ENCODE data around the gene ANO5.

The ANO5 gene, protein sequence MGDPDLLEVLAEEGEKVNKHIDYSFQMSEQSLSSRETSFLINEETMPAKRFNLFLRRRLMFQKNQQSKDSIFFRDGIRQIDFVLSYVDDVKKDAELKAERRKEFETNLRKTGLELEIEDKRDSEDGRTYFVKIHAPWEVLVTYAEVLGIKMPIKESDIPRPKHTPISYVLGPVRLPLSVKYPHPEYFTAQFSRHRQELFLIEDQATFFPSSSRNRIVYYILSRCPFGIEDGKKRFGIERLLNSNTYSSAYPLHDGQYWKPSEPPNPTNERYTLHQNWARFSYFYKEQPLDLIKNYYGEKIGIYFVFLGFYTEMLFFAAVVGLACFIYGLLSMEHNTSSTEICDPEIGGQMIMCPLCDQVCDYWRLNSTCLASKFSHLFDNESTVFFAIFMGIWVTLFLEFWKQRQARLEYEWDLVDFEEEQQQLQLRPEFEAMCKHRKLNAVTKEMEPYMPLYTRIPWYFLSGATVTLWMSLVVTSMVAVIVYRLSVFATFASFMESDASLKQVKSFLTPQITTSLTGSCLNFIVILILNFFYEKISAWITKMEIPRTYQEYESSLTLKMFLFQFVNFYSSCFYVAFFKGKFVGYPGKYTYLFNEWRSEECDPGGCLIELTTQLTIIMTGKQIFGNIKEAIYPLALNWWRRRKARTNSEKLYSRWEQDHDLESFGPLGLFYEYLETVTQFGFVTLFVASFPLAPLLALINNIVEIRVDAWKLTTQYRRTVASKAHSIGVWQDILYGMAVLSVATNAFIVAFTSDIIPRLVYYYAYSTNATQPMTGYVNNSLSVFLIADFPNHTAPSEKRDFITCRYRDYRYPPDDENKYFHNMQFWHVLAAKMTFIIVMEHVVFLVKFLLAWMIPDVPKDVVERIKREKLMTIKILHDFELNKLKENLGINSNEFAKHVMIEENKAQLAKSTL

DNA sequence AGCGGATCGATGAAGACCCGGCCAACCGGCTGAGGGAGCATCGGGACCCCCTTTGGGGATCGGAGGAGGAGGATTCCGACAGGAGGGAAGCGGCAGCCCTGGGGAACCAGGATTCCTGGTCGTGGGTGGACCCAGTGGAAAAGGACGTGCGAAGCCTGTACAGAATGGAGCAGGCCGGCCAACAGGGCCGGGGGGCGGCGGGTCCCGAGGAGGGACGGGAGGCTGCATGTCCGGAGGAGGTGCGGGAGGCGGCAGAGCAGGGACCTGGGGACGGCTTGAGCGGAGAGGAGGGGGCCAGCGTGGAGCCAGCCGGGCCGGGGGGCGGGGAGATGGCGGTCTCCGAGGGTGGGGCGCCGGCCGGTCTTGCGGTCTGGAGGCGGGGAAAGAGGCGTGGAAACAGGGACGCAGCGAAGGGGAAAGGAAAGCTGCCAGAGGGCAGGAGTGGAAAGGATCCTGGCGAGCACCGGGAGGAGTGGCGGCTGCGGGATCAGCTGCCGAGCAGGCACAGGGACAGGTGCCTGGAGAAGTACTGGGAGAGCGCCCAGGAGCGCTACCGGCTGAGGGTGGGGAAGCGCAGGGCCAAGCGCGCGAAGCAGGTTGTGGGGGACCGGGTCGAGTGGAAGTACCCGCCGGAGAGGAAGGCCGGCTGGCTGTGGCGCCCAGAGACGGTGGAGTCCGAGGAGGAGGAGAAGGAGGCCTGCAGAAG lies at the start of gene ANO5:
TSS of gene ANO5 (plus strand) at position 444 of the 706 bp plus-strand sequence. CDS start 408 bp downstream, outside the sequence.
- DNase-seq = peak in 1 of 2 donors; percentile 4

DNA sequence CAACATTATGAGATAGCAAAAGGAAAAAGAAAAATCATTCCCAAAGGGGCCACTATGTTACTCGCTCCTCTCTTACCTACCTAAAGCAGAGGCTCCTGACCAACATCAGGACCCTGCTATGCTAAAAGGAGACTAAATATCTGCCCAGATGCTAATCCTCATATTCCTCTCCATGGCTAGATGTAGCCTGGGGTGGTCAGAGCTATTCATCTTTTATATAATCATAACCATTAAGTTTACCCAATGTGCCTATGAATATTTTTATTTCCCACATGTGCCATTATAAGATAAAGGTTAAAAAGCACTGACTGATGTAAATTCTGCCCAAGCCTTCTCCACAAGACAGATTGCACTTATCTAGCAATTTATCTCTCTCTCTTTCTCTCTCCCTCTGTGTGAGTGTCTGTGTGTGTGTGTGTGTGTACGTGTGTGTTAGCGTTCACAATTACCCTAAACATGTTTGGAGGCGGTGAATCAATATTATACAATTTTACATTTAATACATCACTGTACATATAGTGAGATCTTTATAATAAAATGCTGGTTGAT lies 41.2 kb upstream of the ANO5 start:
- DNase-seq = no peak

DNA sequence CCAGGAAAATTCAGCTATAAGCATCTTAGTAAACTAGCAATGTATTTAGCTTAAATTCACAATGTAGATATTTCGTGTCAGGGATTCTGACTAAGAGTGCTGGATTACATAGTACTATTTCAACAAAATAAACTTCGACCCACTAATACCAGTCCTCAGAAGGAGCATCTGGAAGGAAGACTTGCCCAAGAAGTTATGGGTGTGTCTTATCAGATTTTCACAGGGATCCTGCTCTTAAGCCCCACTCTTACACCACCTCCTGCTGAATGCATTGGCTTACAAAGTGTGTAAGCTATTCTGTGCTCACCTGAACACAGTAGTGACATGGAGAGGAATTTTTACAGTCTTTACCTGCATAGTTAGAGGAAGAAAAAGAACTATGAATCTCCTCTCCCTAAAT lies 35.4 kb upstream of the ANO5 start:
- DNase-seq = no peak

DNA sequence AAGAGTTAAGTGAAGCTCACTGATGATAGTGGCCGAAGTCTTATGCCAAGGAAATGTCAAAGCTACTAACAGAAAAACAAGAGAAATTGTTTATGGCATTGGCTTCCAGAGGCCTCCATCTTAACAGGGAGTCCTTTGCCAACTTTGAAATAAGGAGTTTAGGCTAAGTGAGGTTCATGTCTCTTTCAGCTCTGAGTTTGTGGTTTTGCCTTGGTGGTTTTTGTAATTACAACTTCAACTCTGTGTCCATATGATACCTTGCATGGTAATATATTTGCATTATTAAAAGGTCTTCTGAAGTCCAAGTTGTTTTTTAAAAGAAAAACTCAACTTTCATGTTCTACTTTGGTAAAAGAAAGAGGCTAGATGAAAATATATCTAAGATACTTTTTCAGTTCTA lies 31.4 kb upstream of the ANO5 start:
- DNase-seq = no peak

GRCh38 chr11:22162756-22163155 lies 30.1 kb upstream of the ANO5 start:
- no peak for DNase-seq

- peak in 1 of 2 donors; percentile 36 for DNase-seq
Observed at GRCh38 chr11:22163394-22163797, 29.5 kb upstream of the ANO5 start.

DNA sequence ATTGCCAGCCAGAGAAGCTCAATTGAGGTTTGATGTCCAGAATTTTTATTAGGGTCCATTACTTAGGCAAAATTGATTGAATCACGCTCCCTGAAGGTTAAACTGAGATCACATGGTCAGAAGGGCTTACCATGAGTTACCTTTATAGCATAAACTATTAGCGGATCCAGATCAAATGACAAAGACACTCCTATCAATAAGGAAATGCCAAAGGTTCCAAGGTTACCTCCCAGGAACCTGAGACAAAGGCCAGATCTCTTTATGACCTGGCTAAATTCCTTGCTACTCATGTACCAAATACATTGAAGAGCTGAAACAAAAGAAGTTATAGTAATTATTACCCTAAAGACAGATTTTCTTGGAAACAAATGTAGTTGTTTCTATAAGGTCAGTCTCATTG lies 27.8 kb upstream of the ANO5 start:
- no peak for DNase-seq

DNA sequence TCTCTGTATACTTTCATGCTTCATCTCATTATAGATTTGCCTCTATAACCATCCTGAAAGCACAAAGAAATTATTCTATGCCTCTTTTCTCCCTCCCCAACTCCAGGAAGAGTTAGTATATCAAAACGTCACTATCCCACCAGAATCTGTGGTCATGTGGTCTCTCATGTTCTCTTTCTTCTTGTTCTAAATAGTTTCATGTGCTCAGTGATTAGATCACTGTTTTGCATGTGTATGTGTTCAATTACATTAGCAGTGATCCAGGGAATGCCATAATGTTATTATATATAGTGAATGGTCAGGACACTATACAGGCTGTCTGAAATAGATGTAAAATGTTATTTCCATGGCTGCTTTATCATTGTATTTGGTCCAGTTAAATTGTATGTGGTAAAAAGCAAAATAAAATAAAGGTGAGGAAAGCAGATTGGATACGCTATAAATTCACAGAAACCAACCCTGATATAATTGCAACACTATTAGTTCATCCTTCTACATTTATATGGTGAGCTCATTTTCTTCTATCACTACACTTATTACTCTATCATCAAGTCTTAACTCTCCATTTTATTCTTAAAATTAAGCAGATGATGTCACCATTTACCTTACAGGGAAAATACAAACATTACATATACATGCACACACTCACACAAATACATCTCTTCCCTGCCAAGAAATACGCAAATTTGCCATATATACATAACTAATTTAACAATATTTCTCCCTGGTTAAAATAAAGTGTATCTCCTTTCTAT lies 26.9 kb upstream of the ANO5 start:
- DNase-seq = no peak

DNA sequence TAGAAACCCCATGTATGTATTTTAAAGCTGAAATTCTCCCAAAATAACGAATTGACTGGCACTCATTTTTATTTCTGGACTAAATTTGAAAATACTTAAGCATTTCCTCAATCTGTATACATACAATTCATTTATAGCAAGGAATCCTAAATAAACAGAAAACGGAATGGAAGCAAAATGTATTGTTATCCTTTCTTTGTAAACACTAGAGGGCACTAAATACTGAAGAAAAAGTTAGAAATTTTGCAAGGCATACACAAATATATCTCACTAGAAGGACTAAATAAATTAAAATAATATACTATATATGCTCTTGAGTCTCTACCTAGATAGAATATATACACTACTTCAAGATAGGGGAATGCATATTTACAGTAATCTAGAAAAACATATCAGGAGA lies 23.1 kb upstream of the ANO5 start:
- no peak for DNase-seq

- no peak for DNase-seq
Observed at GRCh38 chr11:22173532-22173931, 19.4 kb upstream of the ANO5 start.

- no peak for DNase-seq
Observed at GRCh38 chr11:22177186-22177585, 15.7 kb upstream of the ANO5 start.

DNA sequence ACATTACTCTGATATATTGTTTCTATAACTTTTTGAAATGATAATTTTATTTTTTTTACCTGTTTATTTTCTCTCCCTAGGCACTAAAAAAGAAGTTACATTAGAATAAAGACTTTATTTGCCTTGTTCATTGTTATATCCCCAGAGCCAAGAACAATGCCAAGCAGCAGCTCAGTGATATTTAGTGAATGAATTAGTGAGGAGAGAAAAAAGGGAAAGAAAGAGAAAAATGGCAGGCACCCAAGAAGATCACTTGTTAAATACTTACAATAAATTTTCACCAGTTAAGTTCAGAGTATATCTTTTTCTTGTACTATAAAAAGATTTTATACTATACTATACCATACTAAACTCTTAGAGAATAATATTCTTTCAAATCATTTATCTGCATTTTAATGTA lies 13.3 kb upstream of the ANO5 start:
- no peak for DNase-seq

DNA sequence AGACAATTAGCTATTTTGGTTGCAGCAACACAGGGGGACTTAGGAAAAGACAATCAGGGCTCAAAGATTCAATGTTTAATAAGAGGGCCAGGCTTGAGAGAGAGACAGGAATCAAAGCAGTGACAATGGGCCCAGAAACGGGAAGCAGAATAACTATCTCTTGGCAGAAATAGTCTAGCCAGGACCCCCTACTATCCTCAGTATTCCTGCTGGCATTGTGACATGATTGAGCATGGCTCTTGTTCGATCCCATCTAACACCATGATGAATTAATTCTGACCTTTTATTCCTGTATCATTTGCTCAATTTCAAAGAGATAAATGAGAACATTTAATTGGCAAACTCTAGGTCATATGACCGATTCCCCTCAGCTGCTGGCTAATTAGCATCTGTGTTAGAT lies 12.8 kb upstream of the ANO5 start:
- DNase-seq = no peak

GRCh38 chr11:22189660-22190059 lies 3.2 kb upstream of the ANO5 start:
- DNase-seq = no peak

- no peak for DNase-seq
Observed at GRCh38 chr11:22190827-22191463, 1.9 kb upstream of the ANO5 start.

GRCh38 chr11:22192289-22192641 lies 620 bp upstream of the ANO5 start:
- no peak for DNase-seq

DNA sequence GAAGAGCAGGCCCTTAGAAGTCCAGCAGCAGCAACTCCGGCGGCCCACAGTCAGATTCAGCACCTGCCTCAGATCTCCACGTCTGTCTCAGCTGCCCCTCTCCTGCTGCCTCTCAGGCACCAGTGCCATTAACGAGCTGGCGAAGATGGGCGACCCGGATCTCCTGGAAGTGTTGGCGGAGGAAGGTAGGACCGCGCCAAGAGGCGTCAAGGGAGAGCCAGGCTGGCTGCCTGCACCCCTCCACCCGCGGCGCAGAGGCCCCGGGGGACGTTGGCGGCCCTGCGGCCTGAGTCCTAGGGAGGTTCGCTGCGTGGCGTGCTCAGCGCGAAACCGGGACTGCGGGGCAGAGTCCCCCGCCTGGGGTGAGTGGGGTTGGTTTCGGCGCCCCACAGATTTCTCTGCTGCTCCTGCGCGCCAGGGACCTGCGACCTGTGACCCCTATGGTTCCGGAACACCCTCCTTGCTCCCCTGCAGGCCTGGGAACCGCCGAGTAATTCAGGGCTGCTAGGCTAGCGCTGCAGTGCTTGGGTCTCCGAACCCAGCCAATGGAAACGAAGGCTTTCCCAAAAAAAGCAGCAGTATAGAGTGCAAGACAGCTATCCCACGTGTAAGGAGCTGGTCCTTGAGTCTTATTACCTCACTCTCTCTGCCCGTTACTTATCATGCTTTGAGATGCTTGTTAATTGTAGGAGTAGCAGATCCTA lies 615 bp downstream of the ANO5 start:
- DNase-seq = no peak

DNA sequence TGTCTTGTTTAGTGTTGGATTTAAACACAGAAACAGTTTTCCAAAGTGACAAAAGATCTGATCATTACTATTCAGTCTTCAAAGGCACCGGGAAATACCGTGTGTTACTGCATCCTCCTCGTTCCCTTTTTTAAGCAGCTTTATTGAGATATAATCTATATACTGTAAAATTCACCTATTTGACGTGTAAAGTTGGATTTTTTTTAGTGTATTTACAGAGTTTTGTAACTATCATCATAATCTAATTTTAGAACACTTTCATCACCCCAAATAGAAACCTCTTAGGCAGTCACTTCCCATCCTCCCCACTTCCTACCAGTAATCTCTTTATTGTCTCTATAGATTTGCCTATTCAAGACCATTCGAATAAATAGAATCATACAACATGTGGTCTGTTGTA lies 1.4 kb downstream of the ANO5 start:
- DNase-seq = no peak

GRCh38 chr11:22194907-22195306 lies 2.0 kb downstream of the ANO5 start:
- no peak for DNase-seq

DNA sequence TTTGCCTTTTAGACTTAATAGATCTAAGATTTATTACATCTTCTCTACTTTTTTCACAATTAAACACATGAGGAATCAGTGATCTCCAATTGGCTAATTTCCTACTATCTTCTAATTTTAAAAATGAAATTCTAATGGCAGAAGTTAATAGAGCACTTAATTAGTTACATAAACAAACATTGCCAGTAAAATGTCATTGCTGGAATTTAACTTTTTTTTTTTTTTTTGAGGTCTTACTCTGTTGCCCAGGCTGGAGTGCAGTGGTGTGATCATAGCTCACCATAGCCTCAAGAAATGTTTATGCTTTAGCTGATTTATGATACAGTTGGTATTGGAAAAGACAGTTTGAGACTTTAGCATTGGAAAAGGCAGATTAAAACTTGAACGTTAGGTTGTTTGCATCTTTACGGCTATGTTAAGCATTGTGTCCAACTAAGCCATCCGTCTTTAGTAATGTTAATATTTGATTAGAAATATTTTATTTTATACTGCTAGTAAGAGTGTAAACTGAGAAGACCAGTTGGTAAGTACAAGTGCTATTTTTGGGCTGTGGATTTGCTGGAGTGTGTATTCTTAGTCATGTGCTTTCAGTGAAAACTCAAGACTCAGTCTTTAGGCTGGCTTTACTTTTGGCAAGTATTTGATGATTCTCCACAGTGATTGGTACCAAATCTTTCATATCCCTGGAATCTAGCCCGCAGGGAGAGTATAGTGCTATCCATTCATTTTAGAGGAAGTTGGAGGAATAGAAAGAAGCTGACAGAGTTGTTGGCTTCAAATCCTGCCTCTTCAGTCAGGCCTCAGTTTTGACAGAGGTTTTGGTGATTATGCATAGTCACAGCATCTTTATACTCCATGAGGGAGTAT lies 4.5 kb downstream of the ANO5 start:
- DNase-seq = no peak

All from CD4-positive, alpha-beta T cell treated with Interleukin-1 beta for 1 hour (primary cell).